Activated gamma-delta T cell treated with Interleukin-2 at 50 U/mL for 16 hours (primary cell): Measurements from ENCODE around the gene MGLL.

ENCODE experiments used
- DNase-seq: peaks from one replicate; pipeline ENCODE4 v3.0.0-alpha.2; 2020

MGLL gene

GRCh38 chr3:127834771-127835170, 12.5 kb upstream of the MGLL start:
- no peak for DNase-seq

GRCh38 chr3:127833281-127834032, 11.1 kb upstream of the MGLL start:
- DNase-seq, result no peak

GRCh38 chr3:127831723-127832172, 9.4 kb upstream of the MGLL start:
- peak; percentile 43 for DNase-seq

GRCh38 chr3:127829537-127829936, 7.2 kb upstream of the MGLL start:
- no peak for DNase-seq

- no peak for DNase-seq
Measured at GRCh38 chr3:127827808-127828207, 5.5 kb upstream of the MGLL start.

GRCh38 chr3:127825756-127826155, 3.4 kb upstream of the MGLL start:
- DNase-seq, result no peak

GRCh38 chr3:127824151-127824825, 2.0 kb upstream of the MGLL start:
- DNase-seq, result no peak

- DNase-seq, result no peak
Measured at GRCh38 chr3:127823426-127823857, 1.1 kb upstream of the MGLL start.

- no peak for DNase-seq
Measured at GRCh38 chr3:127822682-127823425, 539 bp upstream of the MGLL start.

- no peak for DNase-seq
Measured at GRCh38 chr3:127821394-127821793, 921 bp downstream of the MGLL start.

GRCh38 chr3:127820826-127821313, 1.4 kb downstream of the MGLL start:
- DNase-seq, result no peak

- DNase-seq, result no peak
Measured at GRCh38 chr3:127820221-127820825, 2.0 kb downstream of the MGLL start.

GRCh38 chr3:127819656-127820055, 2.7 kb downstream of the MGLL start:
- no peak for DNase-seq

- DNase-seq, result no peak
Measured at GRCh38 chr3:127819086-127819485, 3.2 kb downstream of the MGLL start.

GRCh38 chr3:127817406-127817841, 4.9 kb downstream of the MGLL start:
- DNase-seq, result no peak

- DNase-seq, result no peak
Measured at GRCh38 chr3:127816783-127817405, 5.4 kb downstream of the MGLL start.

- no peak for DNase-seq
Measured at GRCh38 chr3:127815641-127816605, 6.4 kb downstream of the MGLL start.

GRCh38 chr3:127815001-127815400, 7.3 kb downstream of the MGLL start:
- DNase-seq, result no peak

GRCh38 chr3:127814325-127814781, 8.0 kb downstream of the MGLL start:
- no peak for DNase-seq

- DNase-seq, result no peak
Measured at GRCh38 chr3:127812151-127812550, 10.2 kb downstream of the MGLL start.

GRCh38 chr3:127811717-127812116, 10.6 kb downstream of the MGLL start:
- no peak for DNase-seq
